CD8-positive, alpha-beta memory T cell (primary cell): ENCODE results near the gene KDM4D. TPM values are rescaled to one million over a fixed set of nuclear protein-coding genes. Genes with fewer than 3 reads are reported as not detected.
"Not testable (repeated sequence)": the region's sequence is repeated elsewhere in the genome, so short reads cannot be mapped to it uniquely, and the experiment has no call there.

ENCODE experiments used
- CTCF ChIA-PET: fragments of 350-600 bp; sonication (Branson Sonifier 250); formaldehyde crosslinking; loops from one replicate; lab custom pipeline; 2021; ENCODE audit warnings: antibody characterized with exemption; lab: Charles Lee
- POLR2A ChIA-PET: fragments of 350-600 bp; sonication (Branson Sonifier 250); formaldehyde crosslinking; loops from one replicate; lab custom pipeline; 2021; ENCODE audit warnings: antibody characterized with exemption; lab: Charles Lee
- DNase-seq, 5 donors: peaks; one replicate each; pipeline versions ENCODE4 v3.0.0 to v3.0.0-alpha.2; 2020 to 2022; ENCODE audit warnings: mixed read lengths in 1 of 5
- H3K27ac ChIP-seq: one replicate; pipeline ENCODE4 v1.7.0; 2013; ENCODE audit warnings: low read depth, mild to moderate bottlenecking, low read length, moderate library complexity
- H3K27me3 ChIP-seq: 2 replicates; pipeline ENCODE4 v1.7.0; 2013; ENCODE audit warnings: low read length, mild to moderate bottlenecking; ENCODE audit not compliant: insufficient read depth, poor library complexity, severe bottlenecking
- H3K36me3 ChIP-seq: 2 replicates; pipeline ENCODE4 v1.7.0; 2013; ENCODE audit warnings: mild to moderate bottlenecking, low read length, moderate library complexity; ENCODE audit not compliant: insufficient read depth
- H3K4me1 ChIP-seq: 2 replicates; pipeline ENCODE4 v1.7.0; 2013; ENCODE audit warnings: mild to moderate bottlenecking, low read length, moderate library complexity; ENCODE audit not compliant: insufficient read depth
- H3K4me3 ChIP-seq: 2 replicates; pipeline ENCODE4 v1.7.0; 2013; ENCODE audit warnings: mild to moderate bottlenecking, low read length
- H3K9me3 ChIP-seq: 2 replicates; pipeline ENCODE4 v1.7.0; 2013; ENCODE audit warnings: mild to moderate bottlenecking, low read length
- H3K27ac Mint-ChIP-seq, 8 donors: one replicate each; pipeline ENCODE4 v1.8.0; 2020 to 2021; ENCODE audit warnings: mixed read lengths in 8 of 8, mild to moderate bottlenecking in 6 of 8, inconsistent platforms in 3 of 8, moderate library complexity in 3 of 8
- H3K27me3 Mint-ChIP-seq, 2 donors: one replicate each; pipeline ENCODE4 v1.8.0; 2020 to 2021; ENCODE audit warnings: mixed read lengths in 2 of 2, mild to moderate bottlenecking in 1 of 2, moderate library complexity in 1 of 2
- H3K36me3 Mint-ChIP-seq, 3 donors: one replicate each; pipeline ENCODE4 v1.8.0; 2020 to 2021; ENCODE audit warnings: mixed read lengths in 3 of 3, inconsistent platforms in 1 of 3, mild to moderate bottlenecking in 1 of 3
- H3K4me1 Mint-ChIP-seq, 3 donors: one replicate each; pipeline ENCODE4 v1.8.0; 2020 to 2021; ENCODE audit warnings: mixed read lengths in 3 of 3, inconsistent platforms in 1 of 3, mild to moderate bottlenecking in 1 of 3
- H3K4me3 Mint-ChIP-seq, 7 donors: one replicate each; pipeline ENCODE4 v1.8.0; 2020 to 2021; ENCODE audit warnings: mixed read lengths in 7 of 7, mild to moderate bottlenecking in 6 of 7, moderate library complexity in 4 of 7, inconsistent platforms in 2 of 7
- H3K9me3 Mint-ChIP-seq, 5 donors: one replicate each; pipeline ENCODE4 v1.8.0; 2020 to 2022; ENCODE audit warnings: mixed read lengths in 5 of 5, mild to moderate bottlenecking in 3 of 5, moderate library complexity in 2 of 5, inconsistent platforms in 1 of 5
- polyA plus RNA-seq: library from polyadenylated mRNA; unstranded; fragments of 300-500 nt; fragmentation: Illumina TruSeq; gene quantifications from one replicate; pipeline ENCODE4 v1.2.3, GENCODE V29; 2021
- total RNA-seq, 2 experiments: library from RNA; stranded (reverse); gene quantifications; one replicate each; pipeline ENCODE4 v1.2.3, GENCODE V29; 2021

KDM4D gene
- total and polyA plus RNA-seq, 3 experiments from 2014 or later = 0.28 to 1.8 (median 1.6) TPM

DNA sequence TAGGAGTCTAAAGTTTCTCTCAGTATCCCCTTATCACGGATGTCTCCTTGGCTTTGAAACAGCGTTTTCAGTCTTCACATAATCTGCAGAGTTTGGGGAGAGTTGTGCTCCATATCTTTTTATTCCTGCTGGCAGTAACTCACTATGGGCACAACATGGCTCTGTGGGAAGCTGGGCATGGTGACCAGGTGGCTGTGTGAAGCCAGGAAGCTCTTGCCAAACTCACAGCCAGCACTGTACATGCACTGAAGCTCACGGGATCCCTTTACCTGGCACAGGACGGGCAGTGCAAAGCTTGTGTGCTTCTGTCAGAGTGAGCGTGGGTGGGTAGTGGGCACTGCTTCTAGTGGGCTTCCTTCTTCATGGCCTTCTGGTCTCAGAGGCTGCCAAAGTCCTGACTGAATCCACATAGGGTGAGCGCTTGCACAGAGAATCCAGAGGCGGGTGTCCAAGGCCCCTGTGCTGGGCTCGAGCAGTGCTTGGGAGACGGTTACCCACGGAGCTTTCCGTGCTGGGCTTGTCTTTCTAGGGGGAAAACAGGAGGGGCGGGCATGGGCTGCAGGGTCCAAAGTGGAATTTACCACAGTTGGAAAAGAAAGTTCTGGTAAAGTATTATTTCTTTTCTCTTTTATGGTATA, 40.8 kb downstream of the KDM4D start:
- no peaks in the 10 kb centered on the region for H3K4me1 Mint-ChIP-seq
- ChIA-PET CTCF (no interaction called here), POLR2A (no interaction called here)
- Histone ChIP-seq H3K27ac (no peak overlapping the region), H3K27me3 (peaks cover 3% of the 10 kb centered on the region), H3K4me1 (no peaks in the 10 kb centered on the region), H3K4me3 (no peak overlapping the region), H3K9me3 (no peaks in the 10 kb centered on the region), H3K36me3 (no peaks in the 10 kb centered on the region)
- peaks cover 0 to 3% (median 0%) of the 10 kb centered on the region in 5 donors for H3K9me3 Mint-ChIP-seq
- no peaks in the 10 kb centered on the region for H3K36me3 Mint-ChIP-seq
- DNase-seq = no peak
- H3K4me3 Mint-ChIP-seq = no peak overlapping the region
- H3K27ac Mint-ChIP-seq = no peak overlapping the region
- peaks cover 14 to 42% of the 10 kb centered on the region in 2 donors for H3K27me3 Mint-ChIP-seq

GRCh38 chr11:95016139-95016538, 42.6 kb downstream of the KDM4D start:
- peaks cover 3% of the 10 kb centered on the region for H3K27me3 ChIP-seq
- H3K4me1 ChIP-seq = no peaks in the 10 kb centered on the region
- no peaks in the 10 kb centered on the region for H3K36me3 ChIP-seq
- no peaks in the 10 kb centered on the region for H3K9me3 Mint-ChIP-seq
- no peaks in the 10 kb centered on the region for H3K36me3 Mint-ChIP-seq
- no peaks in the 10 kb centered on the region for H3K9me3 ChIP-seq
- H3K4me3 Mint-ChIP-seq = no peak overlapping the region
- no peak for DNase-seq
- H3K27ac Mint-ChIP-seq = no peak overlapping the region
- no peaks in the 10 kb centered on the region for H3K4me1 Mint-ChIP-seq
- H3K27me3 Mint-ChIP-seq = peaks cover 12 to 35% of the 10 kb centered on the region in 2 donors
- no peak overlapping the region for H3K27ac ChIP-seq
- H3K4me3 ChIP-seq = no peak overlapping the region
- ChIA-PET CTCF (no interaction called here), POLR2A (no interaction called here)

DNA sequence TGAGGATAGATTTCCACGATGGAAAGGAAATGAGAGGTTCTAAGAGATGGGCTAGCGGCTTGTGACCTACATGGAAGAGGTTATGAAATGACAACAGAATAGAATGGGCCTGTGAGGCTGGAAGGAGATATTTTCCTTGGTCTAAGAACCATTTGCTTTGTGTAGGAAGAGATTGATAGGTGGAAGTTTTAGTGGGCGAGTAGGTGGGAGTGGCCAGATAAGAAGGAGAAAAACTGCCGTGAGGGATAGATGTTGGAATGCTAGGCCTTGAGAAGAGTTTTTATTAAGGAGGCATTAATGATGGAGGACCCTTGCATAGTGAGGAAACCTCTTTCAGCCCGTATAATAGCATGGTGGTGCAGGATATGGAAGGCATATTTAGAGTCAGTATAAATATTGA, 48.0 kb downstream of the KDM4D start:
- H3K4me3 ChIP-seq, H3K9me3 Mint-ChIP-seq, H3K27ac Mint-ChIP-seq, H3K4me1 ChIP-seq, DNase-seq, H3K36me3 Mint-ChIP-seq, H3K9me3 ChIP-seq, H3K36me3 ChIP-seq, H3K27me3 Mint-ChIP-seq, H3K4me1 Mint-ChIP-seq, H3K27me3 ChIP-seq, CTCF ChIA-PET, H3K4me3 Mint-ChIP-seq, POLR2A ChIA-PET, H3K27ac ChIP-seq: not testable (repeated sequence)

DNA sequence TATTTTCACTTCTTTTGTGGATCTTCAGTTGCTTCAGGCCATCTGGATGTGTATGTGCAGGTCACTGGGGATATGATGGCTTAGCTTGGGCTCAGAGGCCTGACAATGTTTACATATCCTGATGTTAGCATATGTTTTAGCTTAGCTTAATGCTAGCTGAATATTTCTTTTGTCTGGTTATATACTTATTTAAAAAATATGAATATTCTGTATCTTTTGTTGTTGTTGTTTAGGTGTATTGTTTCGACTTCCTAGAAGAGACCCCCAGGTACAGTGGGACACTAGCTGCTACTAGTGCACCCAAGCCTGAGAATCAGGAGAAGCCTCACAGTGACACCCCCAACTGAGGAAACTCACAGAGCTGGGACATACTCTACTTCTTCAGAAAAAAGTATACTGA, 51.4 kb downstream of the KDM4D start, which contains the start of gene KDM4E:
Gene KDM4E (plus strand): TSS at position 301 of the 400 bp plus-strand sequence. CDS start 300 bp downstream, outside the sequence.
- Mint-ChIP-seq H3K27ac (no peak within 1 kb of the TSS), H3K4me3 (no peak within 1 kb of the TSS), H3K36me3 (no peaks in the 10 kb centered on the region), H3K27me3 (no peaks in the 10 kb centered on the region), H3K9me3 (no peaks in the 10 kb centered on the region), H3K4me1 (no peaks in the 10 kb centered on the region)
- no peak for DNase-seq
- Histone ChIP-seq H3K36me3 (no peaks in the 10 kb centered on the region), H3K9me3 (no peaks in the 10 kb centered on the region), H3K27me3 (no peaks in the 10 kb centered on the region), H3K4me1 (no peaks in the 10 kb centered on the region), H3K27ac (no peak within 1 kb of the TSS), H3K4me3 (no peak within 1 kb of the TSS)
- ChIA-PET POLR2A (no interaction called here), CTCF (no interaction called here)

GRCh38 chr11:95025594-95025993, 52.1 kb downstream of the KDM4D start:
- H3K27ac Mint-ChIP-seq, DNase-seq, H3K4me1 ChIP-seq, H3K4me3 Mint-ChIP-seq, H3K27ac ChIP-seq, H3K27me3 ChIP-seq, H3K9me3 Mint-ChIP-seq, H3K36me3 ChIP-seq, H3K36me3 Mint-ChIP-seq, H3K27me3 Mint-ChIP-seq, POLR2A ChIA-PET, H3K4me1 Mint-ChIP-seq, CTCF ChIA-PET, H3K9me3 ChIP-seq, H3K4me3 ChIP-seq: not testable (repeated sequence)

DNA sequence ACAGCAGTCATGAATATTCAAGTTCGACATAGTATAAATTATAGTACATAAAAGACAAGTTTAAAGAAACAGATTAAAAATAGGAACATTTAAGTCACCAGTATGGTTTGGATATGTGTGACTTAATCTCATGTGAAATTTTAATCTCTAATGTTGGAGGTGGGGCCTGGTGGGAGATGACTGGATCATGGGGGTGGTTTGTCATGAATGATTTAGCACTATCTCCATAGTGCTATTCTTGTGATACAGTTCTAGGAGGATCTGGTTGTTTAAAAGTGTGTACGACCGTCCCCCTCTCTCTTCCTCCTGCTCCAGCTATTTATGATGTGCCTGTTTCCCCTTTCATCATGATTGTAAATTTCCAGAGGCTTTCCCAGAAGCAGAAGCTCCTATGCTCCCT, 54.8 kb downstream of the KDM4D start:
- no peak overlapping the region for H3K4me3 Mint-ChIP-seq
- ChIA-PET POLR2A (no interaction called here), CTCF (no interaction called here)
- H3K36me3 Mint-ChIP-seq = no peaks in the 10 kb centered on the region
- no peak overlapping the region for H3K27ac Mint-ChIP-seq
- Histone ChIP-seq H3K27ac (no peak overlapping the region), H3K36me3 (no peaks in the 10 kb centered on the region), H3K4me3 (no peak overlapping the region), H3K27me3 (no peaks in the 10 kb centered on the region), H3K9me3 (no peaks in the 10 kb centered on the region), H3K4me1 (no peaks in the 10 kb centered on the region)
- DNase-seq = no peak
- H3K4me1 Mint-ChIP-seq = no peaks in the 10 kb centered on the region
- peaks cover 2 to 5% of the 10 kb centered on the region in 2 donors for H3K27me3 Mint-ChIP-seq
- H3K9me3 Mint-ChIP-seq = no peaks in the 10 kb centered on the region

GRCh38 chr11:95033051-95033450, 59.5 kb downstream of the KDM4D start:
- no peak overlapping the region for H3K27ac Mint-ChIP-seq
- ChIA-PET POLR2A (no interaction called here), CTCF (no interaction called here)
- no peak overlapping the region for H3K4me3 Mint-ChIP-seq
- Histone ChIP-seq H3K9me3 (no peaks in the 10 kb centered on the region), H3K4me3 (no peak overlapping the region), H3K27me3 (no peaks in the 10 kb centered on the region), H3K4me1 (no peaks in the 10 kb centered on the region), H3K27ac (no peak overlapping the region), H3K36me3 (no peaks in the 10 kb centered on the region)
- H3K4me1 Mint-ChIP-seq = no peaks in the 10 kb centered on the region
- no peak for DNase-seq
- no peaks in the 10 kb centered on the region for H3K36me3 Mint-ChIP-seq
- peaks cover 2 to 26% of the 10 kb centered on the region in 2 donors for H3K27me3 Mint-ChIP-seq
- H3K9me3 Mint-ChIP-seq = no peaks in the 10 kb centered on the region

DNA sequence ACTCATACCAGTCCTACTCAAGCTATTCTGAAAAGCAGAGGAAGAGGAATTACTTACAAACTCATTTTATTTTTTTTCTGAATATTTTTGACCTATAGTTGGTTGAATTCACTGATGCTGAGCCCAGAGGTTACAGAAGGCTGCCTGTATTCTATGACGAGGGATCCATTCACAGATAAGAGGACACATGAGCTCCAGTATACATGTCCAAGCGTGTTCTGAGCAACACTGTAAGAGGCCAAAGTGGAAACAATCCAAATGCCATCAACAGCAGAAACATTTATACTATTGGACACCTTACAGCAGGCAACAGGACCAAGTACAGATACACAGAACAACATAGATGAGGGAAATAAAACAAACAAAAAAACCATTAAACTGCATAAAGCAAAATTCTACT, 61.8 kb downstream of the KDM4D start:
- CTCF ChIA-PET = no interaction called here
- no peak overlapping the region for H3K27ac Mint-ChIP-seq
- H3K9me3 Mint-ChIP-seq = no peaks in the 10 kb centered on the region
- H3K36me3 ChIP-seq = no peaks in the 10 kb centered on the region
- POLR2A ChIA-PET = no interaction called here
- no peaks in the 10 kb centered on the region for H3K4me1 Mint-ChIP-seq
- peaks cover 0 to 2% (median 0%) of the 10 kb centered on the region in 3 donors for H3K36me3 Mint-ChIP-seq
- peaks cover 5 to 40% of the 10 kb centered on the region in 2 donors for H3K27me3 Mint-ChIP-seq
- no peaks in the 10 kb centered on the region for H3K9me3 ChIP-seq
- no peak overlapping the region for H3K27ac ChIP-seq
- no peak for DNase-seq
- H3K4me3 ChIP-seq = no peak overlapping the region
- H3K4me1 ChIP-seq = no peaks in the 10 kb centered on the region
- no peak overlapping the region for H3K4me3 Mint-ChIP-seq
- no peaks in the 10 kb centered on the region for H3K27me3 ChIP-seq
